ENCODE results near the gene LRP1-AS.

Gene LRP1-AS

GRCh38 chr12:57097554-57097835 lies 49.9 kb downstream of the LRP1-AS start:
- DNase-seq (ENCODE audit: low spot score), result no peak

- DNase-seq (ENCODE audit: low spot score), result no peak
These were observed 50.5 kb downstream of the LRP1-AS start for GRCh38 chr12:57096748-57097553.

GRCh38 chr12:57096099-57096572 lies 51.3 kb downstream of the LRP1-AS start:
- DNase-seq (ENCODE audit: low spot score), result no peak

GRCh38 chr12:57095440-57095839 lies 52.0 kb downstream of the LRP1-AS start:
- DNase-seq (ENCODE audit: low spot score), result no peak
